Thyroid gland (tissue), 4 donors: ENCODE measurements around the gene CISD1. TPM values are rescaled to one million over a fixed set of nuclear protein-coding genes. Genes with fewer than 3 reads are reported as not detected.

Experiments used
- total RNA-seq, 4 donors: library from RNA; depleted of rRNA; stranded (reverse); fragments of >200 nt; gene quantifications; one replicate each; pipeline ENCODE4 v1.2.3, GENCODE V29; 2016

CISD1 gene
- total RNA-seq, 4 donors from 2014 or later: 12.1 to 32.4 (median 29.0) TPM

Other genes with a start within 250 kb of the CISD1 start
- 10 to 100 TPM in 1 of 4 donors, 1 to 10 TPM in 3; 6.3 to 11.7 (median 8.5) TPM for gene IPMK, start 1.3 kb upstream of the CISD1 start, total RNA-seq
- 10 to 100 TPM; 11.3 to 25.4 (median 18.7) TPM for gene UBE2D1, start 65.8 kb downstream of the CISD1 start, total RNA-seq
- gene TFAM, start 116.2 kb downstream of the CISD1 start, total RNA-seq: 10 to 100 TPM; 23.1 to 33.8 (median 32.2) TPM
- 10 to 100 TPM in 3 of 4 donors, 1 to 10 TPM in 1; 9.3 to 20.8 (median 12.5) TPM for gene BICC1, start 243.7 kb downstream of the CISD1 start, total RNA-seq